GM18526 (cell line): Measurements from ENCODE around the gene TRIM31.

ENCODE experiments used
- POLR2A ChIP-seq: IDR thresholded peaks from 3 replicates; pipeline ENCODE4 v1.6.1; 2011; ENCODE audit not compliant: insufficient read length; ENCODE audit errors: extremely low read depth

Gene TRIM31

DNA sequence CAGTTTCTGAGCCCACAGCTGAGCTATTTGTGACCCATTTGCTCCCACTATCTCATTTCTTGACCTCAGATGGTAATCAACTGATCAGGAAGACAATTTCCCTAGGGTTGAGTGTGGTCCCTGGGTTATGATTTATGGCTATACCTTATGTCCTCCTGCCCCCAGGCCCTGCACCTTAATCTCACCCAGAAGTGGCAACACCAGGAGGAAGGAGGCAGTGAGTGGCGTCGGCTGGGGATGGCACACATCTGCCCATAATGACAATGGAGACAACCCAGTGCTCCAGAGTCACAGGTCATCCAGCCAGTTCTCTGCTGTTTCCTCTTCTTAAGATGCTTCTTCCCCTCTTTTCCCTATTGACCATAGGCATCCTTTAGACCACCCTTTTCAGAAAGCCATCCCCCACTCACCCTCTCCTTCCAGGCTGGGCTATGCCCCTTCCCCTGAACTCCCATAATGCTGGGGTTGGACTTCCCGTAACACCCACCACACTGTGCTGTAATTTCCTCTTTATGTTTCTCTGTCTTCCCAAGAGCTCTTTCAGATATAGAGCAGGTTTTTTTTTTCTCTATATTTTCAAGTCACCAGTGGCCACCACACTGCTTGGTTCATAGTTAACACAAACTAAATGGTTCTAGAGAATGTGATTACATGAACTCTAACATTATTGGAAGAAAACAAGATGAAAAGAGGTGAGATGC is 40.2 kb upstream of the TRIM31 start:
- TF ChIP-seq POLR2A: no peak

DNA sequence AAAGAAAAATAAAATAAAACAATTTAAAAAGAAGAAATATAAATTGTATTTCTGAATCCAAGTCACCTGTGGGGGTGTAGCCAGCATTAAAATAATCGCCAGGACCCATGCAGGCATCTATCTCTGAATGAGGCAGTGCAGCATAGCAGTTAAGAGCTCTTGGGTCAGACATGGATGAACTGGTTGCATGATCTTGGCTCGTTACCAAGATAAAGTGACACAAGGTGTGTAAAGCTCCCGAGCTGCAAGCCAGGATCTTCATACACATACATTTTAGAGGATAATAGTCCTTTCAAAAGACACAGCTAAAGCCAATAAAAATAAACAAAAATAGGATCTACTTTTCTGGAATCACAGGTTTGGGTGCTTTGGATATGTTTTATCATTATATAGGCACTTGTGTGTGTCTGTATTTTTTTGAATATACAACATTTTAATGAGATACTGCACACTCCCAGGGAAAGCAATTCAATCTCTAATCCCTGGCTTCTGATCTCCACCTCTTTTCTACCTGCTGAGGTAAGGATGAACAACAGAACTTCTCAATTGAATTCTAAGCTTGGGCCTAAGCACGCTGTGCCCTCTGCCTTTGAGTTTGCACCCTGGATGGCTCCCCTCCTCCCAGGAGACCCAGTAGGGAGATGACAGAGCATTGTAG is 39.3 kb upstream of the TRIM31 start:
- TF ChIP-seq POLR2A: no peak

DNA sequence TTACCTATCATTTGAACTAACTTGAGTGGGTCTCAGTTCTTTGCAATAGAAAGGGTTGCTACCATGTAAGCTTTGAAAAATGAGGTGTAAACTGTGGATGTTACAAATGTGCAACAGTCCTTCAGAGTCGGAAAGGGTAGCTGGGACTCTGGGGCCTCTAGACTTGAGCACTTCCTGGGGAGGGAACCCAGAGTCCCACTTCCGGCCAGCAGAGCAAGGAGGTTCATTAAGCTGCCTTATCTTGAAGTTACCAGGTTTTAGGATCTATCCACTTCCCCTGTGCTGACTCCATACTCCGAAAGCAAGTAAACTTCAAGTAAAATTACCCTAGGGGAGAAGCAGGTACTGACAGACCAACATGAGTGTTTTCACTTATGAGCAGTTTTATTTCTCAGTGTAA is 38.7 kb upstream of the TRIM31 start:
- TF ChIP-seq POLR2A: no peak

DNA sequence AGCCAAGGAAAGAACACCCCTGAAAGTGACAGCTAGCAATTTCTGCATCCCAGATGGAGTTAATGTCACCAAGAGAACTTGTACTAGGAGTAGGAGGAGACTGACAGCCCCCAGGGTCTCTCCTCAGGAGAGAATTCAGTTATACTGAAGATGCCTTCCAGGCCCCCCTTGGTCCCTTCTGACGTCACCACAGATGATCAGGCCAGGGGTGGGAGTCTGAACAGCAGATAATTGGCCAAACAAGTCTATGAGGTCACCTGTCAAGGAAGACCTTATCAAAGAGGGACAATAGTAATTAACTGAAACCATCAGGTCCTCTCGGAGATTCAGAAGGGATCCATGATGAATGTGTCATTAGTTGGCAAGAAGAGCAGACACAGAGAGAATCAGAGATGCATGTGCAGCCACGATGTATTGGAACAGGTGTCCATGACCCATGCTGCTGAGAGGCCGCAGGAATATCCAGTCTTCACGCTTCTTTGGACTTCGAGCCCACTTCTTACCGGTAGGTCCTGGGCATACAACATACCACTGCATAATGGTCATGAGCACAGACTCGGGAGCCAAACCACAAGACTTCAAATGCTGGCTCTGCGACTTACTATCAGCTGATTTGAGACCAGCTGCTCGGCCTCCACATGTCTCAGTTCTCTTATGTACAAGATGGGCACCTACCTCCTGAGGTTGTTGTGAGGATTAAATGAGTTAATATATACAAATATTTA is 37.9 kb upstream of the TRIM31 start:
- no peak for TF ChIP-seq POLR2A

DNA sequence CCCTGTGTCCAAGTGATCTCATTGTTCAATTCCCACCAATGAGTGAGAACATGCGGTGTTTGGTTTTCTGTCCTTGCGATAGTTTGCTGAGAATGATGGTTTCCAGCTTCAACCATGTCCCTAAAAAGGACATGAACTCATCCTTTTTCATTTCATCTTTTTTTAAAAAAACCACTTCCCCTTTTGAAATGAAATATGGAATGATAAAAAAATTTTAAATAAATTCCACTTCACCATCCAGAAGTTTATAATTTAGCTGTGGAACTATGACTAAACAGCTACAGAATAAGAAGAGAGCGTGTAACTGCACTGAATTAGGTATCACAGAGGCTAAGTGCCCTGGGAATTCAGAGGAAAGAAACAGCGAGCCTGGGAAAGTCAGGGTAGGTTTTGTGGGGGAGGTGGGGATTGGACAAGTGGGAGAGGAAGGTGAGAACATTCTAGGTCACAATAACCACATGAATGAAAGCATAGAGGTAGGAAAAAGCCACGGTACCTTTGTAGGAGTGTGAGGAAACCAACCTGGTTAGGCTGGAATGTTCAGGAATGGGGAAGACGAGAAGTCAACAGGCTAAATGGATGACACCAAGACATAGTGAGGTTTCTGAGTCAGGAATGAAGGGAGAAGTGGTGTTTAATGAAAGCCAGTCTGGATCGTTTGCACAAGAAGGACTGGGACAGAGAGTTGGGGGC is 37.1 kb upstream of the TRIM31 start:
- TF ChIP-seq POLR2A: no peak

DNA sequence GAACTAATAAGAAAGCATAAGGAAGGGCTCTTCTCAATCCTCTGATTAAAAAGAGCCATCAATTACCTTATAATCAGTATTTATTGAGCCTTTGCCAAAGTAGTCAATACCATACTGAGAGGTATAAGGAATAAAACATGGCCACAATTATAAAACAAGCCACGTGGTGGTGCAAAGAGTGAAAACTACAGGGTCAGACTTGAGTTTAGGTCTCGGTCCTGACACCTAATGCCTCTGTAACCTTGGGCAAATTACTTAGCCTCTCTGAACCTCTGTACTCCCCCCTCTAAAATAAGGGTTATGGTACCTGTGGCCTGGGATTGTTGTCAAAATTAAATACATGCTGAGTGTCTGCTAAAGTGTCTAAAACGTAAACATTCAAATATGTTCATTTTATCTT is 36.3 kb upstream of the TRIM31 start:
- TF ChIP-seq POLR2A: no peak

DNA sequence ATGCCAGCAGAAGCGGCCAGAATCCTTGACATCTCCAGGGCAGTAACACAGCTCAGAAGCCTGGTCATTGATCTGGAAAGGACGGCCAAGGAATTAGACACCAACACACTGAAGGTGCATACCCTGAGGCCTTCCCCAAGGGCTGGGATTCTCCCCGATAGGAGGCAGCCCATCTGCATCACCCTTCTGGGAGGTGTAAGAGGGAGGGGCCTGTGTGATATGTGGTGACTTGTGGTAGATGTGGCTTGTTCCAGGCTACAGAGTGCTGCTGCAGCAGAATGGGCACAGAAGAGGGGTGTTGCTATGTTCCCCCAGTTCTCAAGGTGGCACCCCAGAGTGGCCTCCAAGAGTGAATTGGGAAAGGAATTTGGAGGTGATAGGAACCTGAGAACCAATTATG is 34.2 kb upstream of the TRIM31 start:
- no peak for TF ChIP-seq POLR2A

DNA sequence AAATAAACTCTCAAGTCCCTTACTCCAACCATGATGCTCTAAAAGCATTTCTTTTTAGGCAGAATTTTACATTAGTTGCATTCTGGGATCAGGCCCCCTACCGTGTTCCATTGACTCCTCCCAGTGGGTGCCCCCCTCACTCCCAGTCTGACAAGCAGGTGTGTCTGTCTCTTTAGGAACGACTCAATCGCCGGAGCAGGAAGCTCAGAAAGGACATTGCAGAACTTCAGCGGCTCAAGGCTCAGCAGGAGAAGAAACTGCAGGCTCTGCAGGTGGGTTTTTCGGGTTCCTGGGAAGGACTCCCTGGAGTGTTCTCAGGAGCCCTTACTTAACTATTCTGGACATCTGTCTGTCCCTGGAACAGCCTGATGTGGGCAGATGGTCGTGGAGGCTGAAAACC is 32.9 kb upstream of the TRIM31 start:
- no peak for TF ChIP-seq POLR2A

DNA sequence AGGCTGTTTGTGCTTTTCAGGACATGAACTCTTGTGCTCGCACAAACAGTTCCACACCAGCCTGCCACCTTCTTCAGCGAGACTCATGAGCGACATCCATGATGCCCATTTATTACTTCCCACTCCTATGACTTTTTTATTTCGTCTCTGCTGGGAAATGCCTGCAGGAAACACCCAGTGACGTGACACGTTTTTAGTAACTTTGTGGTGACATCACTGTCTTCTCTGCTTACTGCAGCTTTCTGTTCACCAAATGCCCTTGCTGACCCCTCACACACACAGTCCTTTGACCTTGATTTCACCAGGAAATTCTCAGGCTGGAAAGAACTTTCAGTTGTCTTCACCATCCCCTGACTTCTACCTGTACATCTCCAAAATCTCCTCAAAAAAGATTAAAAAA is 31.9 kb upstream of the TRIM31 start:
- TF ChIP-seq POLR2A: no peak

DNA sequence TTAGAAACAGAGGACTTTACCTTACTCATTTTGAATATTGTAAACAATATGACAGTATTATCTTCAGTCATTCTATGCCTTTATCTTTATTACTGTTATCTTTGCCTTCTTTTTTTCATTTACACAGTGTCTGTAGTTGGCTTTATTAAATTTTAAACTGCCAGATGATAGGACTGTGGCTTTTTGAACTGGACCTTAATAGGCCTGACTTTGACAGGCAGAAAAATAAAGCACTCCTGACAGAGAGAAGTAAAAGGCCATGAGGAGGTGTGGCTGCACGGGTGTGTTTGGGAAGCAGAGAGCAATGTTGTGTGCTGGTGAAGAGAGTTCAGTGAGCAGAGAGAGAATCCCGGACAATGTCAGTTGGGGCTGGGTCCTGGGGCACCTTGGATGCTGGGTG is 30.9 kb upstream of the TRIM31 start:
- no peak for TF ChIP-seq POLR2A

DNA sequence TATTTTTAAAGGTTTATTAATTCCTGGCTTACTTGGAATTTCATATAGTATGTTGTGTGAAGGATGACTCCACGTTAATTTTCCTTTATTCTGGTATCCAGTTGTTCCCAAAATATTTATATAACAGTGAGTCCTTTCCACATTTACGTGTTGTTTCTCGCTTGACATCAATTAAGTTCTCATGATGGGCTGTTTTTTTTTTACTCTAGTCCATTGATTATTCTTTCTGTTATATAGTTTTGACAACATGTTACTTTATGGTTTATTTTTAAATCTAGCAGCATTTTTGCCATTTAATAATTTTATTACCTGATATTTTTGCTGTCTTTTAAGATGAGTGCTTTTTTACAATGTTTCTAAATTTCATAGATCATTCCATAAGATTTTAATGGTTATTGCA is 29.8 kb upstream of the TRIM31 start:
- no peak for TF ChIP-seq POLR2A

DNA sequence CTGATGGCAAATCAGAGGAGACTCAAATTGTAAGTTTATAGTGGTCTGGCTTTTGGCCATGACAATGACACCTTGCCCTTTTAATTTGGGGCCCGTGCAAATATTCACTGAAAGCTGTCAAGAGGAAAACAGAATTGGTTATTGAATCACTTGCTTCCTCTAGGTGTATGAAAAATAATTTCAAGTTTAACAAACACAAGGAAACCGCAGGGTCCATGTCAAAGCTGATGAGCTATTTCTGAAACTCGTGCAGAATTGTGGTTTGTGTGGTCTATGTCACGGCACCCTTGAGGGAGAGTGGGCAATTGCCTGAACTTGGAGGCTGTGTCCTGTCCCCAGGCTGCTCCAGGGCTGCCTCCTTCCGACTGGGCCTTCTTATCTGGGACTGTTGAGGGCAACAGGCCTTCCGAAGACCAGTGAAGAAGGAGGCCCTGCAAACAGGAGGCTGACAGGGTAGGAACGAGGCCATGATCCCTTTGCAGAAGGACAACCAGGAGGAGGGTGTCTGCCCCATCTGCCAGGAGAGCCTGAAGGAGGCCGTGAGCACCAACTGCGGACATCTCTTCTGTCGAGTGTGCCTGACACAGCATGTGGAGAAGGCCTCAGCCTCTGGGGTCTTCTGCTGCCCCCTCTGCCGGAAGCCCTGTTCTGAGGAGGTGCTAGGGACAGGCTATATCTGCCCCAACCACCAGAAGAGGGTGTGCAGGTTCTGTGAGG is 23.8 kb upstream of the TRIM31 start:
- TF ChIP-seq POLR2A: no peak

DNA sequence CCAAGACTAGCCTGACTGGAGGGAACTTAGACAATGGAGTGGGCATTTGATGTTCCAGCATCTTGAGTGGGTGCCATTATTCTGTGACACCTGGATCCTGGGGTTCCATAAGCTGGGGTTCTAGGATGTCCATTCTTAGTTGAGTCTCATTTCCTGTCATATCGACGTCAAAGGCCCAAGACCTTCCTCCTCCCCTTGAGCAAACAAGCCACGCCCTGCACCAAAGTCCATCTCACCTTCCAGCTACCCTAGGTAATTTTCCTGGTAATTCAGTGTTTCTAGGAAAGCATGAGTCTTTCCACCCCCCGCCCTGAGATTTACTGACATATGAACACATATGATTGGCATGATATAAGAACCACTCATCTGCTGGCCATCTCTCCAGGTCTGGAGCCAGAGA is 22.9 kb upstream of the TRIM31 start, which contains the start of gene TRIM40:
TSS of gene TRIM40 (plus strand) at position 384 of the 400 bp plus-strand sequence. CDS start 897 bp downstream, outside the sequence.
- no peak for TF ChIP-seq POLR2A

DNA sequence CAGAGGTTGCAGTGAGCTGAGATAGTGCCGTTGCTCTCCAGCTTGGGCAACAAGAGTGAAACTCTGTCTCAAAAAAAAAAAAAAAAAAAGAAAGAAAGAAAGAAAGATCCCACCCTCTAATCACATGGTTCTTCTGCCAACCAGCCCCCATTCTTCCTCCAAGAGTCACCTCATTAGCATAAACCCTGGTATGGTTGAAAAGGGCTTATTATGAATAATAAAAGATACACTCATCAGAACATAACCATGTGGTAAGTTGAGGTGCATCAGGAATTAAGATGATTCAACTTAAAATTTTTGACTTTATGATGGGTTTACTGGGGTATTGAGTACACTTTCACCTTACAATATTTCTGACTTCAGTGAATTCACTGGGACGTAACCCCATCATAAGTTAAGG is 22.3 kb upstream of the TRIM31 start:
- TF ChIP-seq POLR2A: no peak

DNA sequence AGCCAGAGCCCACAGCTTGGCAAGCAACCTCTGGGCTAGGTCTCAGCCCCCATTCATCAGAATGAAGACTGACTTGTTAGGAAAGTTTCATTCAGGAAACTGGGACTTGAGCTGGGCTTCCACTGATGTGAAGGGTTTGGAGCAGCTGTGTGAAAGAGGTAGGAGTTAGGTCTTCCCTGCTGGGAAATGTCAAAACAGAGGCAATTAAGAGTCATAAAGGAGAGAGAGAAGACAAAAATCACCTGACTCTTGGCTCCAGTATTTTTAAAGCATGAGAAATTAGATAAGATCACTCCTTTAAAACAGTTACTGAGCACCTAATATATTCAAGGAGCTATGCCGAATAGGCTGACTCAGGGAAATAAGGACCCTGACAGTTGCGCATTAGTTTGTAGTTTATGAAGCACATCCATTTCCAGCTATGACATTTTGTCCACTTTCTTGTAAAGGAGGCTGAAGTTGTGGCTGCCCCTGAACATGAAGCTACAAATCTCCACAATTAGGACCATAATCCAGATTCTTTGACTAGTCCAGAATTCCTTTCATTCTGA is 19.1 kb upstream of the TRIM31 start:
- TF ChIP-seq POLR2A: no peak
